ENCODE data around the gene IL33. TPM values are rescaled to one million over a fixed set of nuclear protein-coding genes. Genes with fewer than 3 reads are reported as not detected.

IL33 gene
- total RNA-seq (2014; rRNA removed; shearing (Covaris generic)) (not detected in 2 replicates), polyA plus RNA-seq (2016; fragmentation: Nextera tagmentation; extraction: Ambion mirVana) (not detected in 2 replicates)
- long read RNA-seq = 0 reads

- no peaks in the 10 kb centered on the region; the same call in 2 of the 3 replicates for H3K36me3 Mint-ChIP-seq (ENCODE audit: low read depth)
- DNase-seq (ENCODE audit: low spot score) (no peak), ATAC-seq (no peak)
- H3F3A ChIP-seq (replicated peaks; ENCODE audit: low read depth) = no peaks in the 10 kb centered on the region
- H4K20me1 ChIP-seq (replicated peaks; ENCODE audit: insufficient read depth) = no peaks in the 10 kb centered on the region
- H3K27me3 Mint-ChIP-seq (ENCODE audit: insufficient read depth, low read depth, poor library complexity) = no peaks in the 10 kb centered on the region
- H3K4me2 ChIP-seq = no peak within 1 kb of the TSS
- no peaks in the 10 kb centered on the region for H3K9me2 ChIP-seq (ENCODE audit: insufficient read depth)
- H3K4me1 ChIP-seq (ENCODE audit: insufficient read depth) = no peaks in the 10 kb centered on the region
- no peak for TF ChIP-seq JUNB (IDR thresholded peaks at IDR 0.05; ENCODE audit: unreplicated experiment)
- no peak for TF ChIP-seq POLR2AphosphoS5 (IDR thresholded peaks at IDR 0.05; ENCODE audit: low read depth)
- no peak for TF ChIP-seq STAT1 (IDR thresholded peaks at IDR 0.05; ENCODE audit: unreplicated experiment)
- TF ChIP-seq, protein P1, sequence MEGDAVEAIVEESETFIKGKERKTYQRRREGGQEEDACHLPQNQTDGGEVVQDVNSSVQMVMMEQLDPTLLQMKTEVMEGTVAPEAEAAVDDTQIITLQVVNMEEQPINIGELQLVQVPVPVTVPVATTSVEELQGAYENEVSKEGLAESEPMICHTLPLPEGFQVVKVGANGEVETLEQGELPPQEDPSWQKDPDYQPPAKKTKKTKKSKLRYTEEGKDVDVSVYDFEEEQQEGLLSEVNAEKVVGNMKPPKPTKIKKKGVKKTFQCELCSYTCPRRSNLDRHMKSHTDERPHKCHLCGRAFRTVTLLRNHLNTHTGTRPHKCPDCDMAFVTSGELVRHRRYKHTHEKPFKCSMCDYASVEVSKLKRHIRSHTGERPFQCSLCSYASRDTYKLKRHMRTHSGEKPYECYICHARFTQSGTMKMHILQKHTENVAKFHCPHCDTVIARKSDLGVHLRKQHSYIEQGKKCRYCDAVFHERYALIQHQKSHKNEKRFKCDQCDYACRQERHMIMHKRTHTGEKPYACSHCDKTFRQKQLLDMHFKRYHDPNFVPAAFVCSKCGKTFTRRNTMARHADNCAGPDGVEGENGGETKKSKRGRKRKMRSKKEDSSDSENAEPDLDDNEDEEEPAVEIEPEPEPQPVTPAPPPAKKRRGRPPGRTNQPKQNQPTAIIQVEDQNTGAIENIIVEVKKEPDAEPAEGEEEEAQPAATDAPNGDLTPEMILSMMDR (conservative IDR thresholded peaks at IDR 0.05; ENCODE audit: low read depth in 2 of 2) = no peak
- no peak for TF ChIP-seq ETS1 (IDR thresholded peaks at IDR 0.05)
- TF ChIP-seq ZNF331 (CRISPR knock-in tag; IDR thresholded peaks at IDR 0.05; ENCODE audit: low read depth) = no peak
- no peak for TF ChIP-seq ZNF114 (CRISPR knock-in tag; IDR thresholded peaks at IDR 0.05)
- TF ChIP-seq EZH2 (IDR thresholded peaks at IDR 0.05; ENCODE audit: low read depth, unreplicated experiment) = no peak
- no peak for TF ChIP-seq CREB1 (CRISPR knock-in tag; IDR thresholded peaks at IDR 0.05; ENCODE audit: low read depth)
- TF ChIP-seq, protein P2, sequence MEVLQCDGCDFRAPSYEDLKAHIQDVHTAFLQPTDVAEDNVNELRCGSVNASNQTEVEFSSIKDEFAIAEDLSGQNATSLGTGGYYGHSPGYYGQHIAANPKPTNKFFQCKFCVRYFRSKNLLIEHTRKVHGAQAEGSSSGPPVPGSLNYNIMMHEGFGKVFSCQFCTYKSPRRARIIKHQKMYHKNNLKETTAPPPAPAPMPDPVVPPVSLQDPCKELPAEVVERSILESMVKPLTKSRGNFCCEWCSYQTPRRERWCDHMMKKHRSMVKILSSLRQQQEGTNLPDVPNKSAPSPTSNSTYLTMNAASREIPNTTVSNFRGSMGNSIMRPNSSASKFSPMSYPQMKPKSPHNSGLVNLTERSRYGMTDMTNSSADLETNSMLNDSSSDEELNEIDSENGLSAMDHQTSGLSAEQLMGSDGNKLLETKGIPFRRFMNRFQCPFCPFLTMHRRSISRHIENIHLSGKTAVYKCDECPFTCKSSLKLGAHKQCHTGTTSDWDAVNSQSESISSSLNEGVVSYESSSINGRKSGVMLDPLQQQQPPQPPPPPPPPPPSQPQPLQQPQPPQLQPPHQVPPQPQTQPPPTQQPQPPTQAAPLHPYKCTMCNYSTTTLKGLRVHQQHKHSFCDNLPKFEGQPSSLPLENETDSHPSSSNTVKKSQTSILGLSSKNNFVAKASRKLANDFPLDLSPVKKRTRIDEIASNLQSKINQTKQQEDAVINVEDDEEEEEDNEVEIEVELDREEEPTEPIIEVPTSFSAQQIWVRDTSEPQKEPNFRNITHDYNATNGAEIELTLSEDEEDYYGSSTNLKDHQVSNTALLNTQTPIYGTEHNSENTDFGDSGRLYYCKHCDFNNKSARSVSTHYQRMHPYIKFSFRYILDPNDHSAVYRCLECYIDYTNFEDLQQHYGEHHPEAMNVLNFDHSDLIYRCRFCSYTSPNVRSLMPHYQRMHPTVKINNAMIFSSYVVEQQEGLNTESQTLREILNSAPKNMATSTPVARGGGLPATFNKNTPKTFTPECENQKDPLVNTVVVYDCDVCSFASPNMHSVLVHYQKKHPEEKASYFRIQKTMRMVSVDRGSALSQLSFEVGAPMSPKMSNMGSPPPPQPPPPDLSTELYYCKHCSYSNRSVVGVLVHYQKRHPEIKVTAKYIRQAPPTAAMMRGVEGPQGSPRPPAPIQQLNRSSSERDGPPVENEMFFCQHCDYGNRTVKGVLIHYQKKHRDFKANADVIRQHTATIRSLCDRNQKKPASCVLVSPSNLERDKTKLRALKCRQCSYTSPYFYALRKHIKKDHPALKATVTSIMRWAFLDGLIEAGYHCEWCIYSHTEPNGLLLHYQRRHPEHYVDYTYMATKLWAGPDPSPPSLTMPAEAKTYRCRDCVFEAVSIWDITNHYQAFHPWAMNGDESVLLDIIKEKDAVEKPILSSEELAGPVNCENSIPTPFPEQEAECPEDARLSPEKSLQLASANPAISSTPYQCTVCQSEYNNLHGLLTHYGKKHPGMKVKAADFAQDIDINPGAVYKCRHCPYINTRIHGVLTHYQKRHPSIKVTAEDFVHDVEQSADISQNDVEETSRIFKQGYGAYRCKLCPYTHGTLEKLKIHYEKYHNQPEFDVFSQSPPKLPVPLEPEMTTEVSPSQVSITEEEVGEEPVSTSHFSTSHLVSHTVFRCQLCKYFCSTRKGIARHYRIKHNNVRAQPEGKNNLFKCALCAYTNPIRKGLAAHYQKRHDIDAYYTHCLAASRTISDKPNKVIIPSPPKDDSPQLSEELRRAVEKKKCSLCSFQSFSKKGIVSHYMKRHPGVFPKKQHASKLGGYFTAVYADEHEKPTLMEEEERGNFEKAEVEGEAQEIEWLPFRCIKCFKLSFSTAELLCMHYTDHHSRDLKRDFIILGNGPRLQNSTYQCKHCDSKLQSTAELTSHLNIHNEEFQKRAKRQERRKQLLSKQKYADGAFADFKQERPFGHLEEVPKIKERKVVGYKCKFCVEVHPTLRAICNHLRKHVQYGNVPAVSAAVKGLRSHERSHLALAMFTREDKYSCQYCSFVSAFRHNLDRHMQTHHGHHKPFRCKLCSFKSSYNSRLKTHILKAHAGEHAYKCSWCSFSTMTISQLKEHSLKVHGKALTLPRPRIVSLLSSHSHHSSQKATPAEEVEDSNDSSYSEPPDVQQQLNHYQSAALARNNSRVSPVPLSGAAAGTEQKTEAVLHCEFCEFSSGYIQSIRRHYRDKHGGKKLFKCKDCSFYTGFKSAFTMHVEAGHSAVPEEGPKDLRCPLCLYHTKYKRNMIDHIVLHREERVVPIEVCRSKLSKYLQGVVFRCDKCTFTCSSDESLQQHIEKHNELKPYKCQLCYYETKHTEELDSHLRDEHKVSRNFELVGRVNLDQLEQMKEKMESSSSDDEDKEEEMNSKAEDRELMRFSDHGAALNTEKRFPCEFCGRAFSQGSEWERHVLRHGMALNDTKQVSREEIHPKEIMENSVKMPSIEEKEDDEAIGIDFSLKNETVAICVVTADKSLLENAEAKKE (CRISPR knock-in tag; IDR thresholded peaks at IDR 0.05) = no peak
- TF ChIP-seq REST (IDR thresholded peaks at IDR 0.05; ENCODE audit: unreplicated experiment) = no peak
- no peaks in the 10 kb centered on the region for H3K27me3 ChIP-seq (ENCODE audit: insufficient read depth)
- H3K27ac Mint-ChIP-seq = no peak within 1 kb of the TSS
- no peaks in the 10 kb centered on the region for H3K79me2 ChIP-seq (replicated peaks; ENCODE audit: insufficient read depth)
- H3K27ac ChIP-seq (ENCODE audit: low read depth) = no peak within 1 kb of the TSS
- no peak within 1 kb of the TSS for H3K4me3 ChIP-seq
- H2AFZ ChIP-seq = peak within 1 kb of the TSS; percentile 76; the same call in 1 of the 2 replicates
- peaks cover 8% of the 10 kb centered on the region for H3K4me1 Mint-ChIP-seq
- H3K4me3 Mint-ChIP-seq = no peak within 1 kb of the TSS
- no peaks in the 10 kb centered on the region for H3K36me3 ChIP-seq (ENCODE audit: insufficient read depth)
- peaks cover 7% of the 10 kb centered on the region for H3K9me3 Mint-ChIP-seq
Measured at GRCh38 chr9:6215562-6215961, at the start of gene IL33. IL33 (plus strand) TSS chr9:6215807; CDS start chr9:6241695, 25,888 bp downstream.

All from GM23338 (cell line).